ENCODE data around the gene SUSD5.
"Not testable (repeated sequence)": the region's sequence is repeated elsewhere in the genome, so short reads cannot be mapped to it uniquely, and the experiment has no call there.

GRCh38 chr3:33139006-33139623 is 79.5 kb downstream of the SUSD5 start:
- TF ChIP-seq EZH2 (IDR thresholded peaks at IDR 0.05; ENCODE audit: low read depth, unreplicated experiment); POLR2AphosphoS5 (IDR thresholded peaks at IDR 0.05; ENCODE audit: low read depth); CTCF (conservative IDR thresholded peaks at IDR 0.05; ENCODE audit: low read depth in 2 of 2); JUNB (IDR thresholded peaks at IDR 0.05; ENCODE audit: unreplicated experiment); CREB1 (CRISPR knock-in tag; IDR thresholded peaks at IDR 0.05; ENCODE audit: low read depth); REST (IDR thresholded peaks at IDR 0.05; ENCODE audit: unreplicated experiment); EZH2phosphoT487 (IDR thresholded peaks at IDR 0.05; ENCODE audit: unreplicated experiment); ZNF114 (CRISPR knock-in tag; IDR thresholded peaks at IDR 0.05); ZNF331 (CRISPR knock-in tag; IDR thresholded peaks at IDR 0.05; ENCODE audit: low read depth); ETS1 (IDR thresholded peaks at IDR 0.05): not testable (repeated sequence)

Data from GM23338 (cell line).